GM12878 (cell line): ENCODE measurements around the gene ATF4.

Experiments used
- BCL11A ChIP-seq: IDR thresholded peaks from 2 replicates; pipeline ENCODE4 v1.6.1; 2011; ENCODE audit warnings: low read depth, low read length
- CBFB ChIP-seq: IDR thresholded peaks from 2 replicates; pipeline ENCODE4 v1.6.1; 2016; ENCODE audit warnings: antibody characterized with exemption, low read depth
- CTCF ChIP-seq, 3 experiments: IDR thresholded peaks in 2 of 3; conservative IDR thresholded peaks in 1 of 3; 2 replicates each; pipeline ENCODE4 v1.5.1; 2011; ENCODE audit warnings: low read depth in 3 of 3, low read length in 3 of 3, mild to moderate bottlenecking in 3 of 3, control low read depth in 2 of 3, moderate library complexity in 2 of 3, inconsistent platforms in 1 of 3, mixed read lengths in 1 of 3; ENCODE audit not compliant: control insufficient read depth in 2 of 3, insufficient read depth in 1 of 3; ENCODE audit errors: extremely low read depth in 1 of 3
- NR2C2 ChIP-seq: IDR thresholded peaks from 2 replicates; pipeline ENCODE4 v1.6.1; 2011; ENCODE audit warnings: borderline replicate concordance, low read depth; ENCODE audit not compliant: control insufficient read depth, insufficient read length
- POLR2AphosphoS5 ChIP-seq: IDR thresholded peaks from 2 replicates; pipeline ENCODE4 v1.6.1; 2011; ENCODE audit warnings: mild to moderate bottlenecking, low read length, inconsistent platforms

- no peak for TF ChIP-seq CTCF (IDR thresholded peaks at IDR 0.05 in 2 of 3, conservative IDR thresholded peaks at IDR 0.05 in 1 of 3; ENCODE audit: control insufficient read depth in 2 of 3, extremely low read depth in 1 of 3, insufficient read depth in 1 of 3, low read depth in 3 of 3, low read length in 3 of 3)
- TF ChIP-seq POLR2AphosphoS5 = no peak
- TF ChIP-seq NR2C2 = no peak
- no peak for TF ChIP-seq CBFB
- TF ChIP-seq BCL11A = no peak
Observed at GRCh38 chr22:39474351-39475111, 45.8 kb upstream of the ATF4 start.
